ENCODE results near the gene BLOC1S4. TPM values are rescaled to one million over a fixed set of nuclear protein-coding genes. Genes with fewer than 3 reads are reported as not detected.

BLOC1S4 gene
- total and polyA plus RNA-seq, 2 donors, result 5.6 to 12.4 TPM

DNA sequence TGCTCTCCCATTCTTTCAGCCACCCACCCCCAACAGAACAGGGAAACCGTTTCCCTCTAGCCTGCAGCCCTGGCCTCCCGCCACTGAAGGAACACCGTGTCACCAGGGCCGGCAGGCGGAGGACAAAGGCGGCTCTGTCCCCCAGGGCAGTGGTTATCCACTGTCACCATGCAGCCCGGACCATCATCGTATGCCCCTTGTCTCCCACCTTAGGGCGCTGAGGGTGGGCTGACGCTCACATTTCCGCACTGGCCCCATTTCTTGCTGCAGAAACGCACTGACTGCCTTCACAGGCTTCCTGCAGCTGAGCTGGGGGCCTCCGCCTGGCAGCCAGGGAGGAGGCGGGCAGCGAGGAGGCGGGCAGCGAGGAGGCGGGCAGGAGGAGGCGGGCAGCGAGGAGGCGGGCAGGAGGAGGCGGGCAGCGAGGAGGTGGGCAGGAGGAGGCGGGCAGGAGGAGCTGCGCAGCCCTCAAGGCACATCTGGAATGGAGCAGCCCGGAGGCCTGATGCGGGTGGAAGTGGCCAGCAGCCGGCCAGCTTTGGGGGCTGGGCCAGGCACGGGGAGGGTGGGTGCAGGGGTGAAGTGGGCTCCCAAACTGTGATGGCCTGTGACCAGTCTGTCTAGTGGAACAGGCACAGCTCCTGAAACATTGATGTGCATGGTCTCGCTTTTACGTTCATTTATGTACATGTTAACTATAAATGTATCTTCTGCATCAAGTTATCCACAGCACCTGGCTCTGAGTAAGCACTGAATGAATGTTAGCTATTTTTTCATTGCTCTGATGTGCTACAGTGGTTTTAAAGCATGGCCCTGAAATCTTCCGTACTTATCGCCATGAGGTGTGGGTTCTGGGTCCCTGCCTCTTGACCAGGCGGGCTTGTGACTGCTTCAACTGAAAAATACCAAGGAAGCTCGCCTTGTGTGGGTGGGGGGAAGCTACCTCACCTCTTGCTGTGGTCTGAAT, 46.0 kb downstream of the BLOC1S4 start:
- Histone ChIP-seq H3K36me3 (ENCODE audit: insufficient read depth) (no peaks in the 10 kb centered on the region), H3K4me3 (ENCODE audit: low read depth, low read length) (no peak overlapping the region), H3K27ac (ENCODE audit: low read depth) (no peak overlapping the region), H3K4me1 (ENCODE audit: insufficient read depth) (no peaks in the 10 kb centered on the region)
- no peak for DNase-seq (ENCODE audit: extremely low spot score)
- WGBS, result 79% methylated on average over 35 of the region's 35 CpGs

GRCh38 chr4:6763330-6763851, 47.4 kb downstream of the BLOC1S4 start:
- Histone ChIP-seq H3K4me3 (ENCODE audit: low read depth, low read length) (no peak overlapping the region), H3K27ac (ENCODE audit: low read depth) (no peak overlapping the region), H3K4me1 (ENCODE audit: insufficient read depth) (no peaks in the 10 kb centered on the region), H3K36me3 (ENCODE audit: insufficient read depth) (no peaks in the 10 kb centered on the region)
- WGBS, result 74% methylated on average over 16 of the region's 16 CpGs
- no peak for DNase-seq (ENCODE audit: extremely low spot score)

DNA sequence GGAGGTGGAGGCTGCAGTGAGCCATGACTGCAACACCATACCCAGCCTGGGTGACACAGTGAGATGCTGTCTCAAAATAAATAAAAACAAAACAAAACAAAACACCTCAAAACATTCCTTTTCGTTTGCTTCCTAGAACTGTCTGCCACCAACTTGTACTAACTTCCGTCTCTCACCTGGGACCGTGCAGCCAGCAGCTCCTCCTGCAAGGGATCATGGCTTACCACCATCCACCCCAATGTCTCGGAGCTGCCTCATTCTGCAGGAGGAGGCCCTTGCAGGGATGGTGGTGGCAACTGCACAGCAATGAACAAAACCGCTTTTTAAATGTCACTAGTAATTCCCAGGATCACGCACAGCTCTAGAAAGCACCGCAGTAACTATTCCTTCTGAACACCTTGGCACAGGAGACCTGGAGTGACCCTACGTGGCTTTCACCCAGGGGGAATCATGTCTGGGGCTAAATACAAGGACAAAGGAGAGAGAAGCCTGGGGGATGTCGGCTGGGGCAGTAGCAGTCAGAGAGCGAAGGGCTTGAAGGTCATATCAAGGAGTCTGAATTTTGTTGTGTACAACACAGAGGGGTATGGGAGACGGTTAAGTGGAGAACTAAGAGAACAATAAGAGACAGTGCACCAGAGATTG, 49.1 kb downstream of the BLOC1S4 start:
- H3K4me1 ChIP-seq (ENCODE audit: insufficient read depth), result no peaks in the 10 kb centered on the region
- no peak for DNase-seq (ENCODE audit: extremely low spot score)
- H3K4me3 ChIP-seq (ENCODE audit: low read depth, low read length), result no peak overlapping the region
- no peak overlapping the region for H3K27ac ChIP-seq (ENCODE audit: low read depth)
- no peaks in the 10 kb centered on the region for H3K36me3 ChIP-seq (ENCODE audit: insufficient read depth)
- 79% methylated on average over 11 of the region's 11 CpGs for WGBS

GRCh38 chr4:6765703-6766102, 49.7 kb downstream of the BLOC1S4 start:
- no peak overlapping the region for H3K27ac ChIP-seq (ENCODE audit: low read depth)
- H3K4me1 ChIP-seq (ENCODE audit: insufficient read depth), result no peaks in the 10 kb centered on the region
- 84% methylated on average over 2 of the region's 2 CpGs for WGBS
- H3K36me3 ChIP-seq (ENCODE audit: insufficient read depth), result no peaks in the 10 kb centered on the region
- H3K4me3 ChIP-seq (ENCODE audit: low read depth, low read length), result no peak overlapping the region
- no peak for DNase-seq (ENCODE audit: extremely low spot score)

Other genes starting within 250 kb of the BLOC1S4 start
- 3.0 TPM for gene PPP2R2C, start 243.6 kb upstream of the BLOC1S4 start, total RNA-seq
- 0.94 TPM for gene PPP2R2C, start 243.6 kb upstream of the BLOC1S4 start, polyA plus RNA-seq
- 11.1 TPM for gene MAN2B2, start 141.0 kb upstream of the BLOC1S4 start, total RNA-seq
- gene MAN2B2, start 141.0 kb upstream of the BLOC1S4 start, polyA plus RNA-seq, result 37.7 TPM
- 81.2 TPM for gene MRFAP1, start 75.5 kb upstream of the BLOC1S4 start, total RNA-seq
- gene MRFAP1, start 75.5 kb upstream of the BLOC1S4 start, polyA plus RNA-seq, result 384 TPM
- gene S100P, start 22.3 kb upstream of the BLOC1S4 start, total RNA-seq, result 88.9 TPM
- 203 TPM for gene S100P, start 22.3 kb upstream of the BLOC1S4 start, polyA plus RNA-seq
- 56.0 TPM for gene MRFAP1L1, start 6.3 kb upstream of the BLOC1S4 start, total RNA-seq
- 73.1 TPM for gene MRFAP1L1, start 6.3 kb upstream of the BLOC1S4 start, polyA plus RNA-seq
- 32.8 TPM for gene KIAA0232, start 66.6 kb downstream of the BLOC1S4 start, total RNA-seq
- 18.8 TPM for gene KIAA0232, start 66.6 kb downstream of the BLOC1S4 start, polyA plus RNA-seq
- 40.7 TPM for gene TBC1D14, start 193.7 kb downstream of the BLOC1S4 start, total RNA-seq
- 33.0 TPM for gene TBC1D14, start 193.7 kb downstream of the BLOC1S4 start, polyA plus RNA-seq